ENCODE measurements around the gene SLC8A2. TPM values are rescaled to one million over a fixed set of nuclear protein-coding genes. Genes with fewer than 3 reads are reported as not detected.

The SLC8A2 gene
- total RNA-seq, 2 donors from 2014 or later = 0.09 to 2.2 TPM

Other genes starting within 250 kb of the SLC8A2 start
- gene BBC3, start 240.7 kb downstream of the SLC8A2 start, total RNA-seq = 10 to 100 TPM; 18.9 to 32.9 TPM
- 10 to 100 TPM; 28.0 to 36.7 TPM for gene CCDC9, start 215.4 kb downstream of the SLC8A2 start, total RNA-seq
- 10 to 100 TPM; 13.9 to 14.1 TPM for gene INAFM1, start 197.0 kb downstream of the SLC8A2 start, total RNA-seq
- 1 to 10 TPM; 5.0 to 8.8 TPM for gene C5AR1, start 162.0 kb downstream of the SLC8A2 start, total RNA-seq
- gene C5AR2, start 139.7 kb downstream of the SLC8A2 start, total RNA-seq = 1 to 10 TPM in 1 of 2 donors, under 1 TPM in 1; 0.46 to 2.3 TPM
- 10 to 100 TPM in 1 of 2 donors, 1 to 10 TPM in 1; 8.5 to 10.6 TPM for gene DHX34, start 122.6 kb downstream of the SLC8A2 start, total RNA-seq
- 1 to 10 TPM; 2.5 to 2.7 TPM for gene MEIS3, start 52.4 kb downstream of the SLC8A2 start, total RNA-seq
- 1 to 10 TPM; 4.6 to 6.0 TPM for gene KPTN, start 12.3 kb upstream of the SLC8A2 start, total RNA-seq
- 100 to 1,000 TPM; 122 to 130 TPM for gene NAPA, start 43.2 kb upstream of the SLC8A2 start, total RNA-seq
- gene ZNF541, start 101.3 kb upstream of the SLC8A2 start, total RNA-seq = under 1 TPM in 1 of 2 donors, not detected in 1; 0.11 TPM
- 10 to 100 TPM; 14.9 to 16.8 TPM for gene BICRA, start 137.2 kb upstream of the SLC8A2 start, total RNA-seq
- 10 to 100 TPM in 1 of 2 donors, 1 to 10 TPM in 1; 9.6 to 29.6 TPM for gene EHD2, start 241.5 kb upstream of the SLC8A2 start, total RNA-seq